ENCODE measurements around the gene SUPT20HL1. TPM values are rescaled to one million over a fixed set of nuclear protein-coding genes. Genes with fewer than 3 reads are reported as not detected.

The SUPT20HL1 gene
- total RNA-seq, 4 donors from 2014 or later: not detected

DNA sequence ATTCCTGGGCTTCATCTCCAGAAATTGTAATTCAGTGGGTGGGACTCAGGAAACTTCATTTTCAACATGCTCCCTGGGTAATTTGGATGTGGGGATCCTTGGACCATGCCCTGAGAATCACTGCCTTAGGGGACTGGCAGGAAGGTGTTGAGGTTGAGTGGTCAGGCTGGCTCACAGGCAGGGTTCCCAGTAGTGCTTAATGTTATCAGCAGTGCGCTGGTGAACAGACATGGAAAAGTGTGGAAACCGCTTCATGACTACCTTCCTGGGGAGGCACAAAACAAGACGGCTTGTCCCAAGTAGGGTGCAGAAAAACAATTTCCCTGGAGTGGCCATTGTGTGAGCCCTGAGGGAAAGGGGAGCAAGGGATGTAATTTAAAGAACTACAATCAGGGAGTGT, 31.4 kb downstream of the SUPT20HL1 start:
- intact Hi-C loops (cut with DNase I): loop anchor here (5.0 to 10.0 kb wide), 2 partner anchors 110 to 303 kb away; partner anchors contain the start of gene POLA1
- H3K36me3 ChIP-seq: no peaks in the 10 kb centered on the region
- DNase-seq: no peak
- TF ChIP-seq, protein P1, sequence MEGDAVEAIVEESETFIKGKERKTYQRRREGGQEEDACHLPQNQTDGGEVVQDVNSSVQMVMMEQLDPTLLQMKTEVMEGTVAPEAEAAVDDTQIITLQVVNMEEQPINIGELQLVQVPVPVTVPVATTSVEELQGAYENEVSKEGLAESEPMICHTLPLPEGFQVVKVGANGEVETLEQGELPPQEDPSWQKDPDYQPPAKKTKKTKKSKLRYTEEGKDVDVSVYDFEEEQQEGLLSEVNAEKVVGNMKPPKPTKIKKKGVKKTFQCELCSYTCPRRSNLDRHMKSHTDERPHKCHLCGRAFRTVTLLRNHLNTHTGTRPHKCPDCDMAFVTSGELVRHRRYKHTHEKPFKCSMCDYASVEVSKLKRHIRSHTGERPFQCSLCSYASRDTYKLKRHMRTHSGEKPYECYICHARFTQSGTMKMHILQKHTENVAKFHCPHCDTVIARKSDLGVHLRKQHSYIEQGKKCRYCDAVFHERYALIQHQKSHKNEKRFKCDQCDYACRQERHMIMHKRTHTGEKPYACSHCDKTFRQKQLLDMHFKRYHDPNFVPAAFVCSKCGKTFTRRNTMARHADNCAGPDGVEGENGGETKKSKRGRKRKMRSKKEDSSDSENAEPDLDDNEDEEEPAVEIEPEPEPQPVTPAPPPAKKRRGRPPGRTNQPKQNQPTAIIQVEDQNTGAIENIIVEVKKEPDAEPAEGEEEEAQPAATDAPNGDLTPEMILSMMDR (IDR thresholded peaks at IDR 0.05): no peak
- TF ChIP-seq POLR2A (IDR thresholded peaks at IDR 0.05): no peak
- 58 to 70% methylated on average over 2 to 3 of the region's 3 CpGs for WGBS, 2 donors
- no peak overlapping the region for H3K27ac ChIP-seq
- no peaks in the 10 kb centered on the region for H3K4me1 ChIP-seq
- H3K27me3 ChIP-seq: no peaks in the 10 kb centered on the region
- no peaks in the 10 kb centered on the region for H3K9me3 ChIP-seq
- H3K4me3 ChIP-seq (replicated peaks in 1 of 3): no peak overlapping the region

DNA sequence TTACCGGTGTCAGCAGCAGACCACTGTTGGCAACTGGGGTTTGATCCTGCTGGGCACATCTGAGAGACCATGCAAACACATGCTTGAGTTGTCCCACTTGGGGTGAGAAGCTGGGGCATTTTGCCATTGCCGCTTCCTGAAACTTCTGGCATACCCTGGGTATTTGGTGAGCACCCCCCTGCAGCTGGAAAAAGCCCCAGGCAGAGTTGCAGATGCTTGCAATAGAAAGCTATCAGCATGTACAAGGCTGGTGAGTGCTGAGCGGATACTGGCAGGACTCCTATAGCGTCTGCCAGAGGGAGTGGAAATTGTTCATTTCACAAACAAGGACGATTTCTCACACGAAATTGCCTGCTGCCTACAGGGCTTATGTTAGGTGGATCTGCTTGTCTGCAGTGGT, 32.3 kb downstream of the SUPT20HL1 start:
- no peak for TF ChIP-seq POLR2A (IDR thresholded peaks at IDR 0.05)
- TF ChIP-seq, protein P1 (IDR thresholded peaks at IDR 0.05): no peak
- no peak for DNase-seq
- Histone ChIP-seq H3K4me1 (no peaks in the 10 kb centered on the region), H3K4me3 (replicated peaks in 1 of 3) (no peak overlapping the region), H3K36me3 (no peaks in the 10 kb centered on the region), H3K27ac (no peak overlapping the region), H3K9me3 (no peaks in the 10 kb centered on the region), H3K27me3 (no peaks in the 10 kb centered on the region)
- 62 to 69% methylated on average over 2 to 6 of the region's 6 CpGs for WGBS, 2 donors
- intact Hi-C loops (cut with DNase I): loop anchor here (5.0 to 10.0 kb wide), 2 partner anchors 110 to 302 kb away; partner anchors contain the start of gene POLA1

DNA sequence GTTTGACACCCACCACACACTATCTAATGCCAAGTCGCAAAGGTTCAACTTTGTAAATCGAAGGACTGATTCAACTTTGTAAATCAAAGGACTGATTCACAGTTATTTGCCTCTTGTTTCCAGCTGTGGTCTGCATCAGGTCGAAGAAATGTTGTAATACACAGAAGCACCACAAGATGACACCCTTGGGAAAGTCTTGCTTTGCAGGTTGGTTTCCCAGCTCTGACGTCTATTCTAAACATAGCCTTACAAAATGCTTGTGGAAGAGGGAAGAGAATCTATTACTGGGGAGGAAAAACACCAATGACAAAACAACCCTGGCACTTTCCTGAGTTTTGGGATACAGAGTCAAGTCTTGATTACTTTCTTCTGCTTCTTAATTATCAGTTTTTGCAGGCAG, 35.3 kb downstream of the SUPT20HL1 start:
- DNase-seq: peak; percentile 23 to 26
- WGBS, 2 donors: 0 to 2% methylated on average over 4 of the region's 4 CpGs
- Histone ChIP-seq H3K9me3 (no peaks in the 10 kb centered on the region), H3K27ac (no peak overlapping the region), H3K36me3 (no peaks in the 10 kb centered on the region), H3K4me1 (no peaks in the 10 kb centered on the region), H3K27me3 (no peaks in the 10 kb centered on the region), H3K4me3 (replicated peaks in 1 of 3) (no peak overlapping the region)
- intact Hi-C loops (cut with DNase I): loop anchor here (10.0 kb wide), 1 partner anchor 299 kb away; the partner anchor contains the start of gene POLA1
- TF ChIP-seq, protein P1 (IDR thresholded peaks at IDR 0.05): peak in 5 of 6 experiments; percentile 58 to 89 (median 83)
- TF ChIP-seq POLR2A (IDR thresholded peaks at IDR 0.05): no peak

DNA sequence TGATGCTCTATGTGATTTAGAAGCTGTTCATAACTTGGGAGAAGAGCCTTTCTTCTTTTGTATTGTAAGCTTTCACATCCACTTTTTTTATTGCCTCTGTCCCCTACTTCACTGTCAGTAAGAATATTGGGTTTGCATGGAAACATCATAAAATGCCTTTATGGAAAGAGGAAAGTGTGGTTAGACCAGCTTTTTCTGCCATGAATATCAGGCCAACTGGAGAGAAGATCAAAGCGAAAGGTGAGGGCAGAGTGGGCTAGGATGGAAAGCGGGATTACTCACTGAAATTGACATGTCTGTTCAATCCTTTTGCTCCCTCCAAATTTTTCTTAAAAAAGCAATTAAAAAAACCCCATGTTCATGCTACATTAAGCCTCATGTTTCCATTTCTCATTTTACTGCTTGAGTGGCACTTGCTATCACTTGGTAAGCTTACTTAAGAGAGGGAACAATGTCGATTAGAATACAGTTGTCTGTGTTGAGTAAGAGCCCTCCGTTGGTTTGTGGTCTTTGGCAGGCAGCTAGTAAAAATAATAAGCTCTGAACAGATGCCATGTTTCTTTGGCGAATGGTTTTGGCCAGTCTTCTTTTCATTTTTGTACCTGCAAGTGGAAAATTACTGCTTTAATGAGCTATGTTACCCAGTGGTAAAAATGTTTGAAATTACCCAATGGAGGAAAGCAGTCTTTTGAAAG, 35.9 kb downstream of the SUPT20HL1 start:
- DNase-seq: peak; percentile 20 to 24
- no peaks in the 10 kb centered on the region for H3K36me3 ChIP-seq
- H3K27ac ChIP-seq: peak overlapping the region in 2 of 3 donors; percentile 59 to 64
- H3K9me3 ChIP-seq: no peaks in the 10 kb centered on the region
- no peak overlapping the region for H3K4me3 ChIP-seq (replicated peaks in 1 of 3)
- H3K4me1 ChIP-seq: no peaks in the 10 kb centered on the region
- H3K27me3 ChIP-seq: no peaks in the 10 kb centered on the region
- intact Hi-C loops (cut with DNase I): loop anchor here (10.0 kb wide), 1 partner anchor 298 kb away; the partner anchor contains the start of gene POLA1
- TF ChIP-seq, protein P1 (IDR thresholded peaks at IDR 0.05): no peak
- no peak for TF ChIP-seq POLR2A (IDR thresholded peaks at IDR 0.05)
- 27 to 33% methylated on average over 5 of the region's 5 CpGs for WGBS, 2 donors

DNA sequence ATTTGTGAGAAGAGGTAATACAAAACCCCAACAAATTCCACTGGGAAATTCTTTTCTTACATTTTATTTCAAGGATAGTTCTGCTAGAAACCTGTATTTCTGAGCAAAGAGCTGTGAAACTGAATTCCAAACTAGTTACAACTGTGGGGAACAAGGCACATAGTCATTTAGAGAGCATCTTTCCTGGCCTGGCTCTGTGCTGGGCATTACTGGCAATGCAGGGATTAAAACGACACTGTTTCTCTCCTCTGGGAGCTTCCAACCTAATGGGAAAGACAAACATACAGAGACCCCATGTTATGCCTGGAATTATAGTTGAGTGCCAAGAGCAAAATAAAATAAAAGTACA, 36.5 kb downstream of the SUPT20HL1 start:
- DNase-seq: no peak
- no peaks in the 10 kb centered on the region for H3K36me3 ChIP-seq
- no peaks in the 10 kb centered on the region for H3K9me3 ChIP-seq
- intact Hi-C loops (cut with DNase I): loop anchor here (10.0 kb wide), 1 partner anchor 298 kb away; the partner anchor contains the start of gene POLA1
- no peak overlapping the region for H3K4me3 ChIP-seq (replicated peaks in 1 of 3)
- H3K4me1 ChIP-seq: no peaks in the 10 kb centered on the region
- no peak for TF ChIP-seq POLR2A (IDR thresholded peaks at IDR 0.05)
- TF ChIP-seq, protein P1 (IDR thresholded peaks at IDR 0.05): no peak
- H3K27ac ChIP-seq: peak overlapping the region in 2 of 3 donors; percentile 59 to 64
- no peaks in the 10 kb centered on the region for H3K27me3 ChIP-seq
- 0 to 40% methylated on average over 1 of the region's 1 CpG for WGBS, 2 donors
